ENCODE measurements around the gene ATG13.

ATG13 gene

GRCh38 chr11:46611526-46612304 lies 5.6 kb upstream of the ATG13 start:
- Histone ChIP-seq H3K9ac (ENCODE audit: low read length) (no peak overlapping the region), H3K27ac (ENCODE audit: low read length) (no peak overlapping the region), H3K4me3 (ENCODE audit: low read length) (no peak overlapping the region)

GRCh38 chr11:46612326-46612725 lies 5.0 kb upstream of the ATG13 start:
- no peak overlapping the region for H3K4me3 ChIP-seq (ENCODE audit: low read length)
- H3K27me3 ChIP-seq (ENCODE audit: control insufficient read depth, insufficient read depth, low read length): no peaks in the 10 kb centered on the region
- H3K9ac ChIP-seq (ENCODE audit: low read length): no peak overlapping the region
- no peak overlapping the region for H3K27ac ChIP-seq (ENCODE audit: low read length)
- H3K9me3 ChIP-seq (ENCODE audit: control insufficient read depth, low read depth, low read length): no peaks in the 10 kb centered on the region
- no peaks in the 10 kb centered on the region for H3K36me3 ChIP-seq (ENCODE audit: control insufficient read depth, low read depth, low read length)
- peaks cover 4% of the 10 kb centered on the region for H3K4me1 ChIP-seq (ENCODE audit: control insufficient read depth, low read depth, low read length)

More at GRCh38 chr11:46611526-46612304, 5.6 kb upstream of the ATG13 start:
- Histone ChIP-seq H3K27me3 (ENCODE audit: control insufficient read depth, insufficient read depth, low read length) (no peaks in the 10 kb centered on the region), H3K4me1 (ENCODE audit: control insufficient read depth, low read depth, low read length) (peaks cover 4% of the 10 kb centered on the region), H3K9me3 (ENCODE audit: control insufficient read depth, low read depth, low read length) (no peaks in the 10 kb centered on the region), H3K36me3 (ENCODE audit: control insufficient read depth, low read depth, low read length) (no peaks in the 10 kb centered on the region)

GRCh38 chr11:46615756-46616155 lies 1.6 kb upstream of the ATG13 start:
- no peak overlapping the region for H3K27ac ChIP-seq (ENCODE audit: low read length)

GRCh38 chr11:46616551-46617133 lies 711 bp upstream of the ATG13 start:
- Histone ChIP-seq H3K36me3 (ENCODE audit: control insufficient read depth, low read depth, low read length) (peaks cover 7% of the 10 kb centered on the region), H3K4me3 (ENCODE audit: low read length) (peak overlapping the region; percentile 96), H3K4me1 (ENCODE audit: control insufficient read depth, low read depth, low read length) (peaks cover 8% of the 10 kb centered on the region), H3K27ac (ENCODE audit: low read length) (peak overlapping the region; percentile 89), H3K9me3 (ENCODE audit: control insufficient read depth, low read depth, low read length) (no peaks in the 10 kb centered on the region), H3K27me3 (ENCODE audit: control insufficient read depth, insufficient read depth, low read length) (no peaks in the 10 kb centered on the region), H3K9ac (ENCODE audit: low read length) (peak overlapping the region; percentile 98)

More at GRCh38 chr11:46615756-46616155, 1.6 kb upstream of the ATG13 start:
- no peak overlapping the region for H3K9ac ChIP-seq (ENCODE audit: low read length)
- H3K9me3 ChIP-seq (ENCODE audit: control insufficient read depth, low read depth, low read length): no peaks in the 10 kb centered on the region
- H3K27me3 ChIP-seq (ENCODE audit: control insufficient read depth, insufficient read depth, low read length): no peaks in the 10 kb centered on the region
- no peaks in the 10 kb centered on the region for H3K36me3 ChIP-seq (ENCODE audit: control insufficient read depth, low read depth, low read length)
- H3K4me3 ChIP-seq (ENCODE audit: low read length): no peak overlapping the region
- H3K4me1 ChIP-seq (ENCODE audit: control insufficient read depth, low read depth, low read length): peaks cover 8% of the 10 kb centered on the region

- Histone ChIP-seq H3K36me3 (ENCODE audit: control insufficient read depth, low read depth, low read length) (peaks cover 8% of the 10 kb centered on the region), H3K4me3 (ENCODE audit: low read length) (peak overlapping the region; percentile 96), H3K27me3 (ENCODE audit: control insufficient read depth, insufficient read depth, low read length) (no peaks in the 10 kb centered on the region), H3K4me1 (ENCODE audit: control insufficient read depth, low read depth, low read length) (peaks cover 8% of the 10 kb centered on the region), H3K9me3 (ENCODE audit: control insufficient read depth, low read depth, low read length) (no peaks in the 10 kb centered on the region), H3K9ac (ENCODE audit: low read length) (peak overlapping the region; percentile 98), H3K27ac (ENCODE audit: low read length) (peak overlapping the region; percentile 99)
Observed at GRCh38 chr11:46617972-46618314, 590 bp downstream of the ATG13 start.

- Histone ChIP-seq H3K4me3 (ENCODE audit: low read length) (no peak overlapping the region), H3K36me3 (ENCODE audit: control insufficient read depth, low read depth, low read length) (peaks cover 8% of the 10 kb centered on the region), H3K9ac (ENCODE audit: low read length) (no peak overlapping the region), H3K27ac (ENCODE audit: low read length) (no peak overlapping the region), H3K4me1 (ENCODE audit: control insufficient read depth, low read depth, low read length) (peaks cover 8% of the 10 kb centered on the region), H3K27me3 (ENCODE audit: control insufficient read depth, insufficient read depth, low read length) (no peaks in the 10 kb centered on the region), H3K9me3 (ENCODE audit: control insufficient read depth, low read depth, low read length) (no peaks in the 10 kb centered on the region)
Observed at GRCh38 chr11:46618837-46619236, 1.5 kb downstream of the ATG13 start.

GRCh38 chr11:46625406-46625805 lies 8.1 kb downstream of the ATG13 start:
- H3K27ac ChIP-seq (ENCODE audit: low read length): no peak overlapping the region
- no peaks in the 10 kb centered on the region for H3K4me1 ChIP-seq (ENCODE audit: control insufficient read depth, low read depth, low read length)
- no peaks in the 10 kb centered on the region for H3K9me3 ChIP-seq (ENCODE audit: control insufficient read depth, low read depth, low read length)
- H3K9ac ChIP-seq (ENCODE audit: low read length): no peak overlapping the region
- no peak overlapping the region for H3K4me3 ChIP-seq (ENCODE audit: low read length)
- H3K36me3 ChIP-seq (ENCODE audit: control insufficient read depth, low read depth, low read length): peaks cover 16% of the 10 kb centered on the region
- H3K27me3 ChIP-seq (ENCODE audit: control insufficient read depth, insufficient read depth, low read length): no peaks in the 10 kb centered on the region

GRCh38 chr11:46628961-46629360 lies 11.6 kb downstream of the ATG13 start:
- H3K27me3 ChIP-seq (ENCODE audit: control insufficient read depth, insufficient read depth, low read length): no peaks in the 10 kb centered on the region
- H3K36me3 ChIP-seq (ENCODE audit: control insufficient read depth, low read depth, low read length): peaks cover 23% of the 10 kb centered on the region

GRCh38 chr11:46630237-46630636 lies 12.9 kb downstream of the ATG13 start:
- H3K36me3 ChIP-seq (ENCODE audit: control insufficient read depth, low read depth, low read length): peaks cover 23% of the 10 kb centered on the region
- no peaks in the 10 kb centered on the region for H3K9me3 ChIP-seq (ENCODE audit: control insufficient read depth, low read depth, low read length)
- no peaks in the 10 kb centered on the region for H3K27me3 ChIP-seq (ENCODE audit: control insufficient read depth, insufficient read depth, low read length)
- no peak overlapping the region for H3K27ac ChIP-seq (ENCODE audit: low read length)
- no peaks in the 10 kb centered on the region for H3K4me1 ChIP-seq (ENCODE audit: control insufficient read depth, low read depth, low read length)
- no peak overlapping the region for H3K9ac ChIP-seq (ENCODE audit: low read length)
- no peak overlapping the region for H3K4me3 ChIP-seq (ENCODE audit: low read length)

More at GRCh38 chr11:46628961-46629360, 11.6 kb downstream of the ATG13 start:
- Histone ChIP-seq H3K9me3 (ENCODE audit: control insufficient read depth, low read depth, low read length) (no peaks in the 10 kb centered on the region), H3K9ac (ENCODE audit: low read length) (no peak overlapping the region), H3K27ac (ENCODE audit: low read length) (no peak overlapping the region), H3K4me1 (ENCODE audit: control insufficient read depth, low read depth, low read length) (no peaks in the 10 kb centered on the region), H3K4me3 (ENCODE audit: low read length) (no peak overlapping the region)

GRCh38 chr11:46631676-46632075 lies 14.3 kb downstream of the ATG13 start:
- Histone ChIP-seq H3K9me3 (ENCODE audit: control insufficient read depth, low read depth, low read length) (no peaks in the 10 kb centered on the region), H3K9ac (ENCODE audit: low read length) (no peak overlapping the region), H3K36me3 (ENCODE audit: control insufficient read depth, low read depth, low read length) (peaks cover 23% of the 10 kb centered on the region), H3K27ac (ENCODE audit: low read length) (no peak overlapping the region), H3K4me1 (ENCODE audit: control insufficient read depth, low read depth, low read length) (no peaks in the 10 kb centered on the region), H3K4me3 (ENCODE audit: low read length) (no peak overlapping the region), H3K27me3 (ENCODE audit: control insufficient read depth, insufficient read depth, low read length) (no peaks in the 10 kb centered on the region)

- no peaks in the 10 kb centered on the region for H3K9me3 ChIP-seq (ENCODE audit: control insufficient read depth, low read depth, low read length)
- H3K4me1 ChIP-seq (ENCODE audit: control insufficient read depth, low read depth, low read length): no peaks in the 10 kb centered on the region
- no peak overlapping the region for H3K4me3 ChIP-seq (ENCODE audit: low read length)
- peaks cover 23% of the 10 kb centered on the region for H3K36me3 ChIP-seq (ENCODE audit: control insufficient read depth, low read depth, low read length)
- H3K9ac ChIP-seq (ENCODE audit: low read length): no peak overlapping the region
- no peaks in the 10 kb centered on the region for H3K27me3 ChIP-seq (ENCODE audit: control insufficient read depth, insufficient read depth, low read length)
- no peak overlapping the region for H3K27ac ChIP-seq (ENCODE audit: low read length)
Observed at GRCh38 chr11:46632502-46632901, 15.1 kb downstream of the ATG13 start.

Data from iPS-18a (cell line).